Activated CD8-positive, alpha-beta memory T cell treated with anti-CD3 and anti-CD28 coated beads for 48 hours (primary cell): Measurements from ENCODE around the gene SMARCC1.

ENCODE experiments used
- DNase-seq, 3 experiments: peaks; one replicate each; pipeline ENCODE4 v3.0.0-alpha.2; 2020; ENCODE audit warnings: low read depth in 2 of 3, low spot score in 2 of 3

The SMARCC1 gene

DNA sequence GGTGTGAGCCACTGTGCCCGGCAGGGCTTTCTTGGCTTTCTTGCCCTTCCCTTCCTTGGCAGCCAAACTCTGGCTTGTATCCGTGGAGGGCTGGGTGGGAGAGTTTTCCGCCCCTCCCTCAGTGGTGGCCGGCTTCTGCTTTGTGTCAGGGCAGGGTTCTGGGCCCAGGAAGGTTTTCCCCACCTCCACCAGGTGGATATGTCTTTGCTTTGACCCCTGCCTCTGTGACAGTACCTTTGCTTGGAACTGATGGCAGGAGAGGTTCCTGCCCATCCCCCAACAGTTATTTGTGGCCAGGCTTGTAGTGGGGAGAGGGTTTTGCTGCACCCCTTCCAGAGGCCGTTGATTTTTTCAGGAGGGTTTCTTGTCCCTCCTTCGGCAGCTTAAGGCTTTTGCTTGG lies 227.4 kb downstream of the SMARCC1 start:
- no peak for DNase-seq

DNA sequence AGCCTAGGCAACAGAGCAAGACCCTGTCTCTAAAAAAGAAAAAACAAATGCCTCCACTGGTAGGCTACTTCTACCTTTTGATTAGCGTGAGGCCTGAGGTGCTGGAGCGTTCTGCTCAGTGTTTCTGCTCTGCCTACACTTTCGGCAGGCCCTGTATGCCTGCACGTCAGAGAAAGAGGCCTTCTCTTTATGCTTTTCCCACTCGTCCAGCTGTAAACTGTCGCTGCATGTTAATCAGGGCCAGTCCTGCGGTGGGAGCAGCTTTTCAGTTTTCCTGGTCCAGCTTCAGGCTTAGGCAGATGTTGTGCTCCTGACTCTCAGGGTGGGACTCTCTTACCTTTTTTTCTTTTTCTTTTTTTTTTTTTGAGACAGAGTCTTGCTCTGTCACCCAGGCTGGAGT lies 228.3 kb downstream of the SMARCC1 start:
- no peak for DNase-seq

DNA sequence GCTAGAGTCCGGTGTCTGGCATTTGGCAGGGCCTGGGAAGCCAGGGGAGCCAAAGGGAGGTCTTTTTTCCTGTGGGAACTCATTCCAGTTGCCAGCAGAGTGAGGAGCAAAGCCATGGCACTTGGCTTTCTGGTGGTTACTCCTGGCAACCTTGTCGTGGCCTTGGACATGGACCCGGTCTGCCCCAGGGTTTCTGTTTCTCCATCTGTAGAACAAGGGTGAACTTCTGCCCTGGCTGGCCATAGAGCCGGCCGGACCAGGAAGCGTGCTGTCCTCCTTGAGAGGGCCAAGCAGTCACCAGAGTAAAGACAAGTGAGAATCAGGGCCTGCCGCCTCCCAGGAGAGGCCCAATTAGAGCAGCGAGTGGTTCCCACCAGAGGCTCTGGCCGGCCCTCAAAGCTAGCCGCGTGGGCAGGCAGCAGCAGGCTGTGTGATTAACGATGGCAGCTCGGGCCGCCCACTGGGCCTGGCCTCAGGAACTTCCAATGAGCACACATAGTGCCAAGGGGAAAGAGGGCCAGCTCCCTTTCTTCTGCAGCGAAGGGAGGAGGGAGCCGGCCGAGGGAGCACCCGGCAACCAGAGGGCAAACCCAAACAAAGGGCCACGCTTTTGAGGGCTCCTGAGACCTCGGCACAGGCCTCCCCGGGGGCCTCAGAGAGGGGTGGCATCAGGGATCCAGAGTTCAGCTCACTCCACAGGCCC lies 239.1 kb downstream of the SMARCC1 start:
- no peak for DNase-seq

GRCh38 chr3:47541583-47542108 lies 240.0 kb downstream of the SMARCC1 start:
- no peak for DNase-seq

DNA sequence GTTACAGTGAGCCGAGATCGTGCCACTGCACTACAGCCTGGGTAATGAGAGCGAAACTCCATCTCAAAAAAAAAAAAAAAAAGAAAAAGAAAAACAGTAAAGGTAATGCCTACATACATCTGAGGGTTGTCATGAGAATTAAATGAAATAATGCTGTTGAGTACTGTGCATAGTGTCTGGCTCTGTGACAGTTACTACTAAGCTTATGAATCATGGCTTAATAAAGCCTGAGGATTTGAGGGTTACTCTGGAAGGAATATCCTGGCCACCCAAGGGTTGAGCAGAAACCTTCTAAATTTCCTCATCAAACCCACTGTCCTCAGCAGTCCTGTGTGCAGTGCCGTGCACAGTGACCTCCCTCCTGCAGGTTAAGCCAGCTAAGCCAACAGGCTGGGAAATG lies 241.4 kb downstream of the SMARCC1 start:
- DNase-seq, result no peak

DNA sequence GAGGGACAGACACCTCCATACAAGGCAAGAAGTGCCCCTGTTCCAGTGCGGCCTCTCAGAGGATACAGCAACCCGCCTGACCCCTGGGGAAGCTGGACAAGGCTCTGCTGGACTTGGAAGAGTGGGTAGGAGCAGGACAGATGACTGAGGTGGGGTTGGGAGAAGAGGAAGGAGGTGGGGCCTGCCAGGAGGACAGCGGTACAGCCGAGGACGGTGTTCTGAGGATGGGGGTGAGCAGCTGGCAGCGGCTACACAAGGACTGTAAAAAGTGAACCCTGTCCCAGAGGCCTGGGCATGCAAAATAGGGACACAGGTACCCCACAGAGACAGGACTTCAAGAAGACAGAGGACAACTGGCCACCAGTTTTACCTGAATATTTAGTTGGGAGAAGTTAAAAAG lies 244.7 kb downstream of the SMARCC1 start:
- DNase-seq, result no peak

DNA sequence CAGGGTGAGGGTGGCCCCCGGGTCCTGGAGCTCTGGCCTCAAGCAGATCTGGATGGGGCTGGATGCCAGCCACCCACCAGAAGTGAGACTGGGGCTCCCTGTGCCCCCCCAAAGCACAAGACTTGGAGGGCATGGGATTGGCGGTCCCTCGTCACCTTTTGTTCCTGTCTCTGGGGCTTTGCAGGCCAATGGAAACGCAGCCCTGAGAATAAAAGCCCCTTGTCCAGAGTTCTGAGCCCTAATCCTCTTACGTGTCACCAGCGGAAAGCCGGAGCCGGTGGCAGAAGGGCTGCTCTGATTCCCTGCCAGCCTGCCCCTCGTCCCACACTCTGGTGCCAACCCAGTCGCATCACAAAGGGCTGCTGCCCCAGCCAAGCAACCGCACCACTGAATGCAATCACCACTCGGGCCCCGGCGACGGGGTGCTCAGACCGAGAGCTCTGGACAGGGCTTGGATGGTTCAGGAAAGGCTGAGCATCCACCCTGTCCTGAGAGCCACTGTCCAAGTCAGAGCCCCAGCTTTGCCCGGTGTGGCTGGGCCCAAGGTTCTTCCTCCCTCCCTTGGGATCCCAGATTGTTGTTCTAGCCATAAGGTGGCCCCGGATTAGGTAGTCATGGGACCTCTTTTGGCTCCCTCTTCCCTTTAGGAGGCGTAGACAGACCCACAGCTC lies 245.3 kb downstream of the SMARCC1 start:
- no peak for DNase-seq
